ENCODE results near the gene CNOT8.
"Not testable (repeated sequence)": the region's sequence is repeated elsewhere in the genome, so short reads cannot be mapped to it uniquely, and the experiment has no call there.

CNOT8 gene

GRCh38 chr5:154865466-154866184, 7.2 kb downstream of the CNOT8 start:
- no peak for DNase-seq

- no peak for DNase-seq
Observed at GRCh38 chr5:154866841-154867240, 8.4 kb downstream of the CNOT8 start.

GRCh38 chr5:154868702-154869101, 10.3 kb downstream of the CNOT8 start:
- DNase-seq = no peak

- DNase-seq = no peak
Observed at GRCh38 chr5:154871734-154872133, 13.3 kb downstream of the CNOT8 start.

- DNase-seq = no peak
Observed at GRCh38 chr5:154873791-154874331, 15.4 kb downstream of the CNOT8 start.

- no peak for DNase-seq
Observed at GRCh38 chr5:154878642-154879335, 20.4 kb downstream of the CNOT8 start.

GRCh38 chr5:154881986-154882385, 23.6 kb downstream of the CNOT8 start:
- DNase-seq = no peak

- DNase-seq = no peak
Observed at GRCh38 chr5:154884424-154884823, 26.0 kb downstream of the CNOT8 start.

- no peak for DNase-seq
Observed at GRCh38 chr5:154885439-154885838, 27.0 kb downstream of the CNOT8 start.

GRCh38 chr5:154892369-154892771, 33.9 kb downstream of the CNOT8 start:
- DNase-seq = no peak

- no peak for DNase-seq
Observed at GRCh38 chr5:154893381-154893780, 35.0 kb downstream of the CNOT8 start.

GRCh38 chr5:154895606-154896561, 37.5 kb downstream of the CNOT8 start:
- DNase-seq = no peak

- DNase-seq = no peak
Observed at GRCh38 chr5:154896562-154897165, 38.2 kb downstream of the CNOT8 start.

GRCh38 chr5:154898210-154898609, 39.8 kb downstream of the CNOT8 start:
- no peak for DNase-seq

GRCh38 chr5:154899151-154899816, 40.9 kb downstream of the CNOT8 start:
- DNase-seq = no peak

GRCh38 chr5:154900066-154900465, 41.6 kb downstream of the CNOT8 start:
- DNase-seq = no peak

GRCh38 chr5:154901276-154901675, 42.8 kb downstream of the CNOT8 start:
- peak; percentile 15 for DNase-seq

GRCh38 chr5:154901913-154902312, 43.5 kb downstream of the CNOT8 start:
- DNase-seq = no peak

GRCh38 chr5:154905601-154906000, 47.2 kb downstream of the CNOT8 start:
- not testable (repeated sequence) for DNase-seq

GRCh38 chr5:154916874-154917273, 58.4 kb downstream of the CNOT8 start:
- DNase-seq = no peak

GRCh38 chr5:154917757-154918156, 59.3 kb downstream of the CNOT8 start:
- no peak for DNase-seq
